Measurements from ENCODE around the gene MEGF9. TPM values are rescaled to one million over a fixed set of nuclear protein-coding genes. Genes with fewer than 3 reads are reported as not detected.

The MEGF9 gene
- total RNA-seq, 1 experiment from 2014 or later = 35.7 TPM

- TF ChIP-seq EZH2 (IDR thresholded peaks at IDR 0.05; ENCODE audit: low read depth) = no peak
- no peak for TF ChIP-seq CTCF (conservative IDR thresholded peaks at IDR 0.05)
- no TSS peak for BruUV-seq (replicated peaks)
- POLR2A ChIA-PET (ENCODE audit: unreplicated experiment) = no interaction called here
These were observed 34.1 kb downstream of the MEGF9 start for GRCh38 chr9:120680161-120680560.

GRCh38 chr9:120677965-120678364 is 36.3 kb downstream of the MEGF9 start:
- no peak overlapping the region for H3K4me3 ChIP-seq
- ChIA-PET POLR2A (ENCODE audit: unreplicated experiment) (no interaction called here), CTCF (no interaction called here)
- H3K27ac ChIP-seq = no peak overlapping the region
- no peaks in the 10 kb centered on the region for H3K27me3 ChIP-seq (ENCODE audit: insufficient read depth, low read depth)
- TF ChIP-seq EZH2 (IDR thresholded peaks at IDR 0.05; ENCODE audit: low read depth) = no peak
- no peak for TF ChIP-seq CTCF (conservative IDR thresholded peaks at IDR 0.05)
- no TSS peak for BruUV-seq (replicated peaks)
- H3K9me2 ChIP-seq (ENCODE audit: insufficient read depth) = no peaks in the 10 kb centered on the region
- H3K4me1 ChIP-seq (replicated peaks; ENCODE audit: insufficient read depth) = peaks cover 14% of the 10 kb centered on the region
- H3K9me3 ChIP-seq (ENCODE audit: insufficient read depth, low read depth) = no peaks in the 10 kb centered on the region
- peaks cover 21% of the 10 kb centered on the region for H3K36me3 ChIP-seq (ENCODE audit: low read depth)
- no peak overlapping the region for H3K4me2 ChIP-seq
- no peak for DNase-seq
- intact Hi-C loops (cut with micrococcal nuclease; ENCODE audit: unreplicated experiment) = no loop called here
- peaks cover 77% of the 10 kb centered on the region for H3K79me2 ChIP-seq (ENCODE audit: low read depth)
- H4K20me1 ChIP-seq (ENCODE audit: insufficient read depth) = no peaks in the 10 kb centered on the region
- peaks cover 27% of the 10 kb centered on the region; the same call in 1 of the 2 replicates for H3F3A ChIP-seq (ENCODE audit: insufficient read depth, low read depth)
- no peak overlapping the region for H2AFZ ChIP-seq

More at GRCh38 chr9:120680161-120680560, 34.1 kb downstream of the MEGF9 start:
- Histone ChIP-seq H3K27ac (no peak overlapping the region), H3K27me3 (ENCODE audit: insufficient read depth, low read depth) (no peaks in the 10 kb centered on the region), H2AFZ (no peak overlapping the region), H3K9me3 (ENCODE audit: insufficient read depth, low read depth) (no peaks in the 10 kb centered on the region), H4K20me1 (ENCODE audit: insufficient read depth) (no peaks in the 10 kb centered on the region), H3F3A (ENCODE audit: insufficient read depth, low read depth) (peaks cover 43% of the 10 kb centered on the region), H3K4me2 (no peak overlapping the region), H3K79me2 (ENCODE audit: low read depth) (peaks cover 77% of the 10 kb centered on the region), H3K4me3 (no peak overlapping the region), H3K36me3 (ENCODE audit: low read depth) (peaks cover 21% of the 10 kb centered on the region), H3K4me1 (replicated peaks; ENCODE audit: insufficient read depth) (peaks cover 36% of the 10 kb centered on the region), H3K9me2 (ENCODE audit: insufficient read depth) (no peaks in the 10 kb centered on the region)
- CTCF ChIA-PET = no interaction called here
- DNase-seq = no peak
- intact Hi-C loops (cut with micrococcal nuclease; ENCODE audit: unreplicated experiment) = no loop called here

GRCh38 chr9:120676767-120677402 is 37.4 kb downstream of the MEGF9 start:
- Histone ChIP-seq H3K4me2 (no peak overlapping the region), H3K9me2 (ENCODE audit: insufficient read depth) (no peaks in the 10 kb centered on the region), H4K20me1 (ENCODE audit: insufficient read depth) (no peaks in the 10 kb centered on the region), H3K9me3 (ENCODE audit: insufficient read depth, low read depth) (no peaks in the 10 kb centered on the region), H3K27ac (no peak overlapping the region), H3F3A (ENCODE audit: insufficient read depth, low read depth) (peaks cover 18% of the 10 kb centered on the region; the same call in 1 of the 2 replicates), H3K27me3 (ENCODE audit: insufficient read depth, low read depth) (no peaks in the 10 kb centered on the region), H3K4me1 (replicated peaks; ENCODE audit: insufficient read depth) (peaks cover 3% of the 10 kb centered on the region), H3K79me2 (ENCODE audit: low read depth) (peaks cover 69% of the 10 kb centered on the region), H2AFZ (no peak overlapping the region), H3K36me3 (ENCODE audit: low read depth) (peaks cover 18% of the 10 kb centered on the region), H3K4me3 (no peak overlapping the region)
- CTCF ChIA-PET = no interaction called here
- intact Hi-C loops (cut with micrococcal nuclease; ENCODE audit: unreplicated experiment) = no loop called here
- BruUV-seq (replicated peaks) = no TSS peak
- TF ChIP-seq EZH2 (IDR thresholded peaks at IDR 0.05; ENCODE audit: low read depth) (no peak), CTCF (conservative IDR thresholded peaks at IDR 0.05) (no peak)
- no peak for DNase-seq
- POLR2A ChIA-PET (ENCODE audit: unreplicated experiment) = no interaction called here

Data from PC-9 (cell line).